Suprapubic skin (tissue), 4 donors: ENCODE data around the gene NCAM1. TPM values are rescaled to one million over a fixed set of nuclear protein-coding genes. Genes with fewer than 3 reads are reported as not detected.

ENCODE experiments used
- DNase-seq, 2 donors: peaks; one replicate each; pipeline ENCODE4 v3.0.0-alpha.2; 2019; ENCODE audit warnings: low spot score in 2 of 2
- H3K27ac ChIP-seq: fragments of 200-600 bp; sonication (generic); one replicate; pipeline ENCODE4 v1.5.1; 2019
- H3K27me3 ChIP-seq: fragments of 200-600 bp; sonication (generic); one replicate; pipeline ENCODE4 v1.5.1; 2019
- H3K36me3 ChIP-seq: fragments of 200-600 bp; sonication (generic); one replicate; pipeline ENCODE4 v1.5.1; 2019
- H3K4me1 ChIP-seq: fragments of 200-600 bp; sonication (generic); one replicate; pipeline ENCODE4 v1.5.1; 2019
- H3K4me3 ChIP-seq: fragments of 200-600 bp; sonication (generic); one replicate; pipeline ENCODE4 v1.5.1; 2019; ENCODE audit warnings: mild to moderate bottlenecking
- H3K9me3 ChIP-seq: fragments of 200-600 bp; sonication (generic); one replicate; pipeline ENCODE4 v1.5.1; 2019
- EP300 ChIP-seq: sonication (generic); formaldehyde crosslinking; IDR thresholded peaks from one replicate; pipeline ENCODE4 v1.6.1; 2017; ENCODE audit warnings: antibody characterized with exemption
- POLR2A ChIP-seq, 2 donors: fragments of 450-650 bp; IDR thresholded peaks; one replicate each; pipeline ENCODE4 v1.6.1; 2017; ENCODE audit warnings: antibody characterized with exemption in 2 of 2, mild to moderate bottlenecking in 2 of 2, moderate library complexity in 2 of 2
- POLR2AphosphoS5 ChIP-seq, 3 donors: sonication (generic); formaldehyde crosslinking; IDR thresholded peaks; one replicate each; pipeline ENCODE4 v1.6.1; 2017; ENCODE audit warnings: antibody characterized with exemption in 3 of 3
- WGBS: methylation state at CpG from one replicate; pipeline ENCODE4 v1.1.5; 2018; 5-methylcytosine and 5-hydroxymethylcytosine counted together
- total RNA-seq, 4 donors: library from RNA; depleted of rRNA; stranded (reverse); fragments of >200 nt; gene quantifications; one replicate each; pipeline ENCODE4 v1.1.0, GENCODE V29; 2016
- TF ChIP-seq, protein P1 (sequence below), 2 donors: fragments of 200-600 bp in 1 of 2; fragments of 450-650 bp in 1 of 2; sonication (generic) in 1 of 2; IDR thresholded peaks; one replicate each; pipeline ENCODE4 v1.5.1; 2016 to 2019; ENCODE audit warnings: antibody characterized with exemption in 2 of 2, mild to moderate bottlenecking in 1 of 2, moderate library complexity in 1 of 2

Gene NCAM1
- total RNA-seq, 4 donors from 2014 or later: 0.98 to 3.3 (median 1.9) TPM

DNA sequence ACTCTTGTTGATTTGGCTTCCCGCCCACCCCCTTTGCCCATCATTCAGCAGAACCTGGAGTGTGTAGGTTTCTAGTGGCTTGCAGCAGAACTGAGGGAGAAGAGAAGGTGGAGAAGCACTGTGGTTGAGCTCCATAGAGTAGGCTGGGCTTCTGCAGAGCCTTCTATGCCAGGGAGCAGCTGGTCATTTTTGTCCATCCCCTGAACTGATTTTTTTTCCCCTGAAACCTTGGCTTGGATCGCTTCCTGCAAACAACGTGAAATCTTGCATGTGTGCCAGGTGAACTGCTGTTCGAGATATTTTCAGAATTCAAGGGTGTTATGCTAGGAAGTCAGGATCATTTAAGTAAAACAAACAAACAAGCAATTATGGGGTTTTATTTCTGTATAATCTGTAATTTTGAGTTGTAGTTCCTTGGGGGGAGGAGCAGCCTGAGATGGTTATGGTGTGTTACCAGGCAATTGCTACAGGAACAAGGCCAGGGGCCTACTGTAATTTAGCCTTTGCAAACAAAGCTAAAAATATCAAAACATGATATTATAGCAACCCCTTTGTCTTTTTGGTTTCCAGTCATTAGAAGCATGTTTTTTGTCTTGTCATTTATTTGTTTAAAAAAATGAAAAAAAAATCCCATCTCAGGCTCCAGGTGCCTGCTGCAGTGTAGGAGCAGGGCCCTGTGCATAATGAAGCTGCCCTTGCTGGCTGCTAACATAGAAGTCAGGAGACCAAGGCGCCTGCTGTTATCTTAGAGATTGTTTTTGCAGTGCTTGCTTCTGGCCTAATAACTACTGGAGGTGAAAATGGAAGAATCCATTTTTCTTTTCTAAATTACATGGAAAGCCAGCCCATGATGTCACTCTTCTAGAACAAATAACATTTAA is 200.7 kb downstream of the NCAM1 start:
- TF ChIP-seq EP300 (no peak), POLR2AphosphoS5 (IDR thresholded peaks at IDR 0.05) (no peak), POLR2A (IDR thresholded peaks at IDR 0.05) (no peak)
- TF ChIP-seq, protein P1, sequence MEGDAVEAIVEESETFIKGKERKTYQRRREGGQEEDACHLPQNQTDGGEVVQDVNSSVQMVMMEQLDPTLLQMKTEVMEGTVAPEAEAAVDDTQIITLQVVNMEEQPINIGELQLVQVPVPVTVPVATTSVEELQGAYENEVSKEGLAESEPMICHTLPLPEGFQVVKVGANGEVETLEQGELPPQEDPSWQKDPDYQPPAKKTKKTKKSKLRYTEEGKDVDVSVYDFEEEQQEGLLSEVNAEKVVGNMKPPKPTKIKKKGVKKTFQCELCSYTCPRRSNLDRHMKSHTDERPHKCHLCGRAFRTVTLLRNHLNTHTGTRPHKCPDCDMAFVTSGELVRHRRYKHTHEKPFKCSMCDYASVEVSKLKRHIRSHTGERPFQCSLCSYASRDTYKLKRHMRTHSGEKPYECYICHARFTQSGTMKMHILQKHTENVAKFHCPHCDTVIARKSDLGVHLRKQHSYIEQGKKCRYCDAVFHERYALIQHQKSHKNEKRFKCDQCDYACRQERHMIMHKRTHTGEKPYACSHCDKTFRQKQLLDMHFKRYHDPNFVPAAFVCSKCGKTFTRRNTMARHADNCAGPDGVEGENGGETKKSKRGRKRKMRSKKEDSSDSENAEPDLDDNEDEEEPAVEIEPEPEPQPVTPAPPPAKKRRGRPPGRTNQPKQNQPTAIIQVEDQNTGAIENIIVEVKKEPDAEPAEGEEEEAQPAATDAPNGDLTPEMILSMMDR (IDR thresholded peaks at IDR 0.05): no peak
- H3K36me3 ChIP-seq: no peaks in the 10 kb centered on the region
- no peaks in the 10 kb centered on the region for H3K27me3 ChIP-seq
- WGBS: 52% methylated on average over 5 of the region's 5 CpGs
- no peak overlapping the region for H3K27ac ChIP-seq
- H3K9me3 ChIP-seq: no peaks in the 10 kb centered on the region
- no peak overlapping the region for H3K4me3 ChIP-seq
- DNase-seq: no peak
- peaks cover 9% of the 10 kb centered on the region for H3K4me1 ChIP-seq

GRCh38 chr11:113162592-113162962 is 201.4 kb downstream of the NCAM1 start:
- Histone ChIP-seq H3K27ac (no peak overlapping the region), H3K9me3 (no peaks in the 10 kb centered on the region), H3K36me3 (no peaks in the 10 kb centered on the region), H3K4me3 (no peak overlapping the region), H3K27me3 (no peaks in the 10 kb centered on the region), H3K4me1 (peaks cover 9% of the 10 kb centered on the region)
- DNase-seq: no peak
- WGBS: 80% methylated on average over 10 of the region's 10 CpGs
- no peak for TF ChIP-seq POLR2A (IDR thresholded peaks at IDR 0.05)
- no peak for TF ChIP-seq POLR2AphosphoS5 (IDR thresholded peaks at IDR 0.05)
- no peak for TF ChIP-seq EP300
- TF ChIP-seq, protein P1 (IDR thresholded peaks at IDR 0.05): no peak

GRCh38 chr11:113163291-113164030 is 202.2 kb downstream of the NCAM1 start:
- Histone ChIP-seq H3K27me3 (no peaks in the 10 kb centered on the region), H3K4me1 (peaks cover 9% of the 10 kb centered on the region), H3K9me3 (no peaks in the 10 kb centered on the region), H3K27ac (no peak overlapping the region), H3K4me3 (no peak overlapping the region), H3K36me3 (no peaks in the 10 kb centered on the region)
- TF ChIP-seq, protein P1 (IDR thresholded peaks at IDR 0.05): no peak
- TF ChIP-seq EP300 (no peak), POLR2A (IDR thresholded peaks at IDR 0.05) (no peak), POLR2AphosphoS5 (IDR thresholded peaks at IDR 0.05) (no peak)
- DNase-seq: no peak
- 76% methylated on average over 9 of the region's 9 CpGs for WGBS

- H3K27ac ChIP-seq: no peak overlapping the region
- no peak for TF ChIP-seq EP300
- no peak for TF ChIP-seq POLR2AphosphoS5 (IDR thresholded peaks at IDR 0.05)
- TF ChIP-seq, protein P1 (IDR thresholded peaks at IDR 0.05): no peak
- TF ChIP-seq POLR2A (IDR thresholded peaks at IDR 0.05): no peak
- no peak for DNase-seq
- H3K4me3 ChIP-seq: no peak overlapping the region
- peaks cover 9% of the 10 kb centered on the region for H3K4me1 ChIP-seq
- no peaks in the 10 kb centered on the region for H3K27me3 ChIP-seq
- no peaks in the 10 kb centered on the region for H3K9me3 ChIP-seq
- 96% methylated on average over 3 of the region's 3 CpGs for WGBS
- H3K36me3 ChIP-seq: no peaks in the 10 kb centered on the region
These were observed 205.1 kb downstream of the NCAM1 start for GRCh38 chr11:113166280-113166679.

- H3K4me1 ChIP-seq: no peaks in the 10 kb centered on the region
- DNase-seq: no peak
- H3K27me3 ChIP-seq: no peaks in the 10 kb centered on the region
- H3K4me3 ChIP-seq: no peak overlapping the region
- no peaks in the 10 kb centered on the region for H3K9me3 ChIP-seq
- H3K36me3 ChIP-seq: no peaks in the 10 kb centered on the region
- no peak overlapping the region for H3K27ac ChIP-seq
- no peak for TF ChIP-seq POLR2A (IDR thresholded peaks at IDR 0.05)
- TF ChIP-seq EP300: no peak
- TF ChIP-seq, protein P1 (IDR thresholded peaks at IDR 0.05): no peak
- TF ChIP-seq POLR2AphosphoS5 (IDR thresholded peaks at IDR 0.05): no peak
- 52% methylated on average over 6 of the region's 6 CpGs for WGBS
These were observed 206.4 kb downstream of the NCAM1 start for GRCh38 chr11:113167599-113167998.
